Suprapubic skin (tissue), 4 donors: ENCODE measurements around the gene SPOCK1.

Source experiments
- CTCF ChIP-seq, 2 donors: fragments of 200-600 bp in 1 of 2; fragments of 450-650 bp in 1 of 2; sonication (generic) in 1 of 2; IDR thresholded peaks; one replicate each; pipeline ENCODE4 v1.5.1; 2016 to 2019; ENCODE audit warnings: antibody characterized with exemption in 2 of 2, mild to moderate bottlenecking in 1 of 2, moderate library complexity in 1 of 2
- EP300 ChIP-seq: sonication (generic); formaldehyde crosslinking; IDR thresholded peaks from one replicate; pipeline ENCODE4 v1.6.1; 2017; ENCODE audit warnings: antibody characterized with exemption
- POLR2A ChIP-seq, 2 donors: fragments of 450-650 bp; IDR thresholded peaks; one replicate each; pipeline ENCODE4 v1.6.1; 2017; ENCODE audit warnings: antibody characterized with exemption in 2 of 2, mild to moderate bottlenecking in 2 of 2, moderate library complexity in 2 of 2
- POLR2AphosphoS5 ChIP-seq, 3 donors: sonication (generic); formaldehyde crosslinking; IDR thresholded peaks; one replicate each; pipeline ENCODE4 v1.6.1; 2017; ENCODE audit warnings: antibody characterized with exemption in 3 of 3

DNA sequence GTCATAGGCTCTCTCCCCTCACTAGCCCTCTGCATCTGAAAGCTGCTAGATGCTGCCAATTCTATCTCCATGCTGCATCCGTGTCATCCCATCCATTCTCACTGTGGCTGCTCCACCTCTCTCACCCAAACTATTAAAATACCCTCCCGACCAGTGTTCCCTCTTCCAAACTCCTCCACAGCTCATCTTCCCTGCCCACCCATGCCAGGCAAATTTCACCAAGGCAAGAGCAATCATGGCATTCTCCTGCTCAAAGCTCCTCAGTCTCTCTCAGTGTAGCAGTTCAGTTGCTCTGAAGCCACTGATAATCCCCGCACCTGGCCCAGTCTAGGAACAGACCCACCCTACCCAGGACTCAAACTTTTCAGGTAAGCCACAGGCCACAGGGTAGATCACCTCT, 48.4 kb downstream of the SPOCK1 start:
- TF ChIP-seq CTCF (IDR thresholded peaks at IDR 0.05) (no peak), POLR2A (IDR thresholded peaks at IDR 0.05) (no peak), EP300 (no peak), POLR2AphosphoS5 (IDR thresholded peaks at IDR 0.05) (no peak)
